GM12892 (cell line): ENCODE measurements around the gene EXO1.

Source experiments
- POLR2A ChIP-seq: IDR thresholded peaks from 2 replicates; pipeline ENCODE4 v1.6.1; 2011; ENCODE audit warnings: low read depth, low read length, control low read depth
- POLR2AphosphoS5 ChIP-seq: IDR thresholded peaks from 2 replicates; pipeline ENCODE4 v1.6.1; 2011; ENCODE audit warnings: low read depth, low read length, control low read depth
- TAF1 ChIP-seq: IDR thresholded peaks from 2 replicates; pipeline ENCODE4 v1.6.1; 2011; ENCODE audit warnings: low read depth, mild to moderate bottlenecking, control low read depth, low read length, borderline replicate concordance

- TF ChIP-seq POLR2A (no peak), POLR2AphosphoS5 (no peak), TAF1 (no peak)
Measured at GRCh38 chr1:241828463-241829021, 19.5 kb upstream of the EXO1 start.
